ENCODE data around the gene ITGAD.

ITGAD gene

DNA sequence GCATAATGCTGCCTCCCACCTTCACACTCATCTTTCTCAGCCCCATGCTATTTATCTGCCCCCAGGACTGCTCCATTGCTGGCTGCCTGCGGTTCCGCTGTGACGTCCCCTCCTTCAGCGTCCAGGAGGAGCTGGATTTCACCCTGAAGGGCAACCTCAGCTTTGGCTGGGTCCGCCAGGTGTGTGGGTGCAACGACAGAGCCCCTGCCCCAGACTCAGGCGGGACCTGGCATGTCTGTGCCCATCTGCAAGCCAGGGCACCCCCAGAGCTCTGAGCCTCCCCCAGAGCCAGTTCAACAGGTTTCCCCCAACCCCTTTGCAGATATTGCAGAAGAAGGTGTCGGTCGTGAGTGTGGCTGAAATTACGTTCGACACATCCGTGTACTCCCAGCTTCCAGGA is 12.9 kb upstream of the ITGAD start:
- H3K36me3 ChIP-seq (ENCODE audit: insufficient read depth, low read length) = no peaks in the 10 kb centered on the region
- H3K79me2 ChIP-seq (ENCODE audit: insufficient read depth, low read length) = no peaks in the 10 kb centered on the region
- TF ChIP-seq, protein P1, sequence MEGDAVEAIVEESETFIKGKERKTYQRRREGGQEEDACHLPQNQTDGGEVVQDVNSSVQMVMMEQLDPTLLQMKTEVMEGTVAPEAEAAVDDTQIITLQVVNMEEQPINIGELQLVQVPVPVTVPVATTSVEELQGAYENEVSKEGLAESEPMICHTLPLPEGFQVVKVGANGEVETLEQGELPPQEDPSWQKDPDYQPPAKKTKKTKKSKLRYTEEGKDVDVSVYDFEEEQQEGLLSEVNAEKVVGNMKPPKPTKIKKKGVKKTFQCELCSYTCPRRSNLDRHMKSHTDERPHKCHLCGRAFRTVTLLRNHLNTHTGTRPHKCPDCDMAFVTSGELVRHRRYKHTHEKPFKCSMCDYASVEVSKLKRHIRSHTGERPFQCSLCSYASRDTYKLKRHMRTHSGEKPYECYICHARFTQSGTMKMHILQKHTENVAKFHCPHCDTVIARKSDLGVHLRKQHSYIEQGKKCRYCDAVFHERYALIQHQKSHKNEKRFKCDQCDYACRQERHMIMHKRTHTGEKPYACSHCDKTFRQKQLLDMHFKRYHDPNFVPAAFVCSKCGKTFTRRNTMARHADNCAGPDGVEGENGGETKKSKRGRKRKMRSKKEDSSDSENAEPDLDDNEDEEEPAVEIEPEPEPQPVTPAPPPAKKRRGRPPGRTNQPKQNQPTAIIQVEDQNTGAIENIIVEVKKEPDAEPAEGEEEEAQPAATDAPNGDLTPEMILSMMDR (IDR thresholded peaks at IDR 0.05; ENCODE audit: borderline replicate concordance, extremely low read depth, low read length, poor library complexity, severe bottlenecking) = no peak
- no peak for TF ChIP-seq EZH2 (IDR thresholded peaks at IDR 0.05; ENCODE audit: borderline replicate concordance, low read depth, low read length, severe bottlenecking)
- no peak overlapping the region for H2AFZ ChIP-seq (ENCODE audit: low read depth, low read length)
- H3K27me3 ChIP-seq (ENCODE audit: insufficient read depth, low read length, poor library complexity) = no peaks in the 10 kb centered on the region
- DNase-seq (no peak), ATAC-seq (ENCODE audit: insufficient read depth, low read depth) (no peak)
- H3K4me2 ChIP-seq (ENCODE audit: insufficient read depth, low read length) = no peak overlapping the region
- no peaks in the 10 kb centered on the region for H3K4me1 ChIP-seq (ENCODE audit: insufficient read depth, low read length)
- H3K4me3 ChIP-seq (ENCODE audit: low read depth in 1 of 2, low read length in 2 of 2) = no peak overlapping the region
- H4K20me1 ChIP-seq (ENCODE audit: insufficient read depth, low read length) = no peaks in the 10 kb centered on the region; the same call in 1 of the 2 replicates
- H3K9me3 ChIP-seq (ENCODE audit: insufficient read depth, low read length, severe bottlenecking) = no peaks in the 10 kb centered on the region
- H3K27ac ChIP-seq (ENCODE audit: low read length) = no peak overlapping the region
- H3K9ac ChIP-seq (ENCODE audit: low read depth, low read length) = no peak overlapping the region

DNA sequence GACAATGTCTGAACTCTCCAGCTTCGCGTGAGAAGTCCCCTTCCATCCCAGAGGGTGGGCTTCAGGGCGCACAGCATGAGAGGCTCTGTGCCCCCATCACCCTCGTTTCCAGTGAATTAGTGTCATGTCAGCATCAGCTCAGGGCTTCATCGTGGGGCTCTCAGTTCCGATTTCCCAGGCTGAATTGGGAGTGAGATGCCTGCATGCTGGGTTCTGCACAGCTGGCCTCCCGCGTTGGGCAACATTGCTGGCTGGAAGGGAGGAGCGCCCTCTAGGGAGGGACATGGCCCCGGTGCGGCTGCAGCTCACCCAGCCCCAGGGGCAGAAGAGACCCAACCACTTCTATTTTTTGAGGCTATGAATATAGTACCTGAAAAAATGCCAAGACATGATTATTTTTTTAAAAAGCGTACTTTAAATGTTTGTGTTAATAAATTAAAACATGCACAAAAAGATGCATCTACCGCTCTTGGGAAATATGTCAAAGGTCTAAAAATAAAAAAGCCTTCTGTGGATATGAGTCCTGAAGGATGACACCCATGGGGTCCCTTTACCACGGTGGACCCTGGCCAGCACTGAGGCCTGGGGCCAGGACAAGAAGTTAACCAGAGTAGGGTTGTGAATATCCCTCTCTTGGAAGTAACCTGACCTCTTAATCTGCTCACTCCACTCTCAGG is 10.5 kb upstream of the ITGAD start:
- no peak overlapping the region for H2AFZ ChIP-seq (ENCODE audit: low read depth, low read length)
- no peak overlapping the region for H3K4me3 ChIP-seq (ENCODE audit: low read depth in 1 of 2, low read length in 2 of 2)
- no peaks in the 10 kb centered on the region for H3K36me3 ChIP-seq (ENCODE audit: insufficient read depth, low read length)
- ATAC-seq (ENCODE audit: insufficient read depth, low read depth) (peak; percentile 89), DNase-seq (peak; percentile 65)
- no peak overlapping the region for H3K4me2 ChIP-seq (ENCODE audit: insufficient read depth, low read length)
- no peak overlapping the region for H3K27ac ChIP-seq (ENCODE audit: low read length)
- H3K9me3 ChIP-seq (ENCODE audit: insufficient read depth, low read length, severe bottlenecking) = no peaks in the 10 kb centered on the region
- no peaks in the 10 kb centered on the region for H3K27me3 ChIP-seq (ENCODE audit: insufficient read depth, low read length, poor library complexity)
- no peak overlapping the region for H3K9ac ChIP-seq (ENCODE audit: low read depth, low read length)
- no peak for TF ChIP-seq EZH2 (IDR thresholded peaks at IDR 0.05; ENCODE audit: borderline replicate concordance, low read depth, low read length, severe bottlenecking)
- TF ChIP-seq, protein P1 (IDR thresholded peaks at IDR 0.05; ENCODE audit: borderline replicate concordance, extremely low read depth, low read length, poor library complexity, severe bottlenecking) = peak; percentile 79
- no peaks in the 10 kb centered on the region; the same call in 1 of the 2 replicates for H4K20me1 ChIP-seq (ENCODE audit: insufficient read depth, low read length)
- no peaks in the 10 kb centered on the region for H3K4me1 ChIP-seq (ENCODE audit: insufficient read depth, low read length)
- H3K79me2 ChIP-seq (ENCODE audit: insufficient read depth, low read length) = no peaks in the 10 kb centered on the region

DNA sequence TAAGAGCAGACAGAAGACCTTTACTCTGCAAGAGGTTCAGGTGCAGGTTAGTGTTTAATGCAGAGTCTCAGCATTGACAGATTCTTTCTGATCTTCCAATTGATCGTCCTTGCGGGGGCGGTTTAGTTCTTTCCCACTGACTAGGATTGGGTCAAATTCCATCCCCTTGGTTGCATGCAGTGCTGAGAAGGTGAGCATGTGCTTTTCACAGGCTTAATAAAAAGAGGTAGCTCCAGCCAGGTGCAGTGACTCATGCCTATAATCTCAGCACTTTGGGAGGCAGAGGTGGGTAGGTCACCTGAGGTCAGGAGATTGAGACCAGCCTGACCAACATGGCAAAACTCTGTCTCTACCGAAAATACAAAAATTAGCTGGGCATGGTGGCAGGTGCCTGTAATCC is 7.5 kb upstream of the ITGAD start:
- Histone ChIP-seq H3K4me2 (ENCODE audit: insufficient read depth, low read length) (no peak overlapping the region), H3K27me3 (ENCODE audit: insufficient read depth, low read length, poor library complexity) (no peaks in the 10 kb centered on the region), H4K20me1 (ENCODE audit: insufficient read depth, low read length) (no peaks in the 10 kb centered on the region), H3K9ac (ENCODE audit: low read depth, low read length) (no peak overlapping the region), H3K9me3 (ENCODE audit: insufficient read depth, low read length, severe bottlenecking) (no peaks in the 10 kb centered on the region), H3K4me1 (ENCODE audit: insufficient read depth, low read length) (no peaks in the 10 kb centered on the region), H3K27ac (ENCODE audit: low read length) (no peak overlapping the region), H3K36me3 (ENCODE audit: insufficient read depth, low read length) (no peaks in the 10 kb centered on the region), H3K79me2 (ENCODE audit: insufficient read depth, low read length) (no peaks in the 10 kb centered on the region), H2AFZ (ENCODE audit: low read depth, low read length) (no peak overlapping the region), H3K4me3 (ENCODE audit: low read depth in 1 of 2, low read length in 2 of 2) (no peak overlapping the region)
- no peak for TF ChIP-seq EZH2 (IDR thresholded peaks at IDR 0.05; ENCODE audit: borderline replicate concordance, low read depth, low read length, severe bottlenecking)
- TF ChIP-seq, protein P1 (IDR thresholded peaks at IDR 0.05; ENCODE audit: borderline replicate concordance, extremely low read depth, low read length, poor library complexity, severe bottlenecking) = no peak
- DNase-seq (no peak), ATAC-seq (ENCODE audit: insufficient read depth, low read depth) (no peak)
